Stimulated activated CD8-positive, alpha-beta memory T cell treated with anti-CD3 and anti-CD28 coated beads, Interleukin-15, amount 100 ng/mL, for 48 hours (primary cell): ENCODE measurements around the gene RPL28.
"Not testable (repeated sequence)": the region's sequence is repeated elsewhere in the genome, so short reads cannot be mapped to it uniquely, and the experiment has no call there.

ENCODE experiments used
- DNase-seq, 2 donors: peaks; one replicate each; pipeline ENCODE4 v3.0.0-alpha.2; 2020; ENCODE audit warnings: low read depth in 2 of 2

The RPL28 gene

GRCh38 chr19:55391702-55392615 is 6.2 kb downstream of the RPL28 start:
- DNase-seq, result no peak

- no peak for DNase-seq
These were observed 7.4 kb downstream of the RPL28 start for GRCh38 chr19:55392820-55393761.

GRCh38 chr19:55398200-55398925 is 12.6 kb downstream of the RPL28 start:
- no peak for DNase-seq

GRCh38 chr19:55400281-55401087 is 14.8 kb downstream of the RPL28 start:
- DNase-seq, result no peak

GRCh38 chr19:55401390-55401789 is 15.7 kb downstream of the RPL28 start:
- DNase-seq, result not testable (repeated sequence)

GRCh38 chr19:55402509-55402908 is 16.8 kb downstream of the RPL28 start:
- DNase-seq, result no peak

- no peak for DNase-seq
These were observed 19.9 kb downstream of the RPL28 start for GRCh38 chr19:55405638-55406037.

- DNase-seq, result no peak
These were observed 20.5 kb downstream of the RPL28 start for GRCh38 chr19:55406091-55406825.

- no peak for DNase-seq
These were observed 21.3 kb downstream of the RPL28 start for GRCh38 chr19:55406826-55407549.

GRCh38 chr19:55407550-55407799 is 21.7 kb downstream of the RPL28 start, which contains the start of gene UBE2S:
Gene UBE2S (minus strand): TSS chr19:55407788. CDS start chr19:55407589, 199 bp downstream.
- DNase-seq, result not testable (repeated sequence)

- DNase-seq, result peak; percentile 96
These were observed 22.2 kb downstream of the RPL28 start for GRCh38 chr19:55407800-55408532.

GRCh38 chr19:55408533-55408872 is 22.8 kb downstream of the RPL28 start:
- DNase-seq, result no peak

- DNase-seq, result not testable (repeated sequence)
These were observed 23.4 kb downstream of the RPL28 start for GRCh38 chr19:55409179-55409578.

- DNase-seq, result no peak
These were observed 24.4 kb downstream of the RPL28 start for GRCh38 chr19:55410168-55410567.

- no peak for DNase-seq
These were observed 32.5 kb downstream of the RPL28 start for GRCh38 chr19:55418185-55418584.

GRCh38 chr19:55419103-55419502 is 33.4 kb downstream of the RPL28 start:
- DNase-seq, result no peak

GRCh38 chr19:55419624-55420236 is 34.0 kb downstream of the RPL28 start:
- no peak for DNase-seq

- not testable (repeated sequence) for DNase-seq
These were observed 35.5 kb downstream of the RPL28 start for GRCh38 chr19:55421281-55421680.
